Activated CD4-positive, alpha-beta T cell treated with anti-CD3 and anti-CD28 coated beads for 48 hours (primary cell): ENCODE results near the gene FTH1.

Source experiments
- DNase-seq: peaks from one replicate; pipeline ENCODE4 v3.0.0-alpha.2; 2020

The FTH1 gene

GRCh38 chr11:61947486-61948210 lies 19.8 kb downstream of the FTH1 start:
- peak; percentile 79 for DNase-seq

- no peak for DNase-seq
Measured at GRCh38 chr11:61946894-61947293, 20.5 kb downstream of the FTH1 start.

GRCh38 chr11:61945191-61945590 lies 22.2 kb downstream of the FTH1 start:
- DNase-seq = no peak

GRCh38 chr11:61940466-61940865 lies 27.0 kb downstream of the FTH1 start:
- DNase-seq = no peak

DNA sequence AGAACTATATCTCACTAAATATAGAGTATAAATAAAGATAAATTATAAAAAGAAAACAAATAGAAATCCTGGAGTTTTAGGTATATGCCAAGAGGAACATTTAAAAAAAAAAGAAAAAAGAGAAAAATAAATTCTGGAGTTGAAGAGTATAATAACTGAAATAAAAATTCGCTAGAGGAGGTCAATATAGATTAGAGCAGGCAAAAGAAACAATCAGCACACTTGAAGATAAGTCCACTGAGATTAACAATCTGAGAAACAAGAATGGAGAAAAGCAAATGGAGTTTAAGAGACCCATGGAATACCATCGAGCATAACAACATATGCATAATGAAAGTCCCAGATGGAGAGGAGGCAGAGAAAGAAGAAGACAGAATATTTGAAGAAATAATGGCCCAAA lies 31.6 kb downstream of the FTH1 start:
- no peak for DNase-seq

DNA sequence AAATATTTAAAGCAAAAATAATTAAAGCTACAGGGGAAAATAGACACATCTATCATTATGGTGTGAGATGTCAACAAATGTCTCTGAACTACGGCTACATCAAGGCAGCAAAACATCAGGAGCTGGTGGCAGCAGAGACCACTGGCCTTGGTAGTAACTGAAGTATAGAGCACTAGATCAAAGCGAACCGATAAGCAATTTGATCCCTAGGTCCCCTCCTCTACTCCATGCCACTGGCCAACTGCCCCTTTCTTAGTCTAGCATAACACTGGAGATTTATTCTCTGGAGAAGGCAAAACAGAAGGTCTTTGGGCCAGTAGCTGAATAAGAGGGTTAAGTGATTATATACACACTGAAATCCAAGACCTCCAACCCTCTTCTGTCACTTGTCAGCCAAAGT lies 36.5 kb downstream of the FTH1 start:
- DNase-seq = no peak

GRCh38 chr11:61928606-61929005 lies 38.8 kb downstream of the FTH1 start:
- DNase-seq = no peak

GRCh38 chr11:61927501-61927900 lies 39.9 kb downstream of the FTH1 start:
- no peak for DNase-seq

DNA sequence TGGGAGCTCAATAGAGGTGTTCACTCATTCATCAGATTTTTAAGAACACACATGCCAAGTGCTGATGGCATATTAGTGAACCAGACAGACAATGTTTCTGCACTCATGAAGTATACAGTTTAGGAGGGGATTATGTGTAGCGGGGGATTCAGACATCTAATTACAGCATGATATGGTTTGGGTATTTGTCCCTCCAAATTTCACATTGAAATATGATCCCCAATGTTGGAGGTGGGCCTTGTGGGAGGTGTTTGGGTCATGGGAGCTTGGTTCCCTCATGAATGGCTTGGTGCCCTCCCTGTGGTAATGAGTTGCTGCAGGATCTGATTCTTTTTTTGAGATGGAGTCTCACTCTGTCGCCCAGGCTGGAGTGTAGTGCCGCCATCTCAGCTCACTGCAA lies 41.2 kb downstream of the FTH1 start:
- DNase-seq = no peak

GRCh38 chr11:61925736-61926135 lies 41.7 kb downstream of the FTH1 start:
- no peak for DNase-seq

DNA sequence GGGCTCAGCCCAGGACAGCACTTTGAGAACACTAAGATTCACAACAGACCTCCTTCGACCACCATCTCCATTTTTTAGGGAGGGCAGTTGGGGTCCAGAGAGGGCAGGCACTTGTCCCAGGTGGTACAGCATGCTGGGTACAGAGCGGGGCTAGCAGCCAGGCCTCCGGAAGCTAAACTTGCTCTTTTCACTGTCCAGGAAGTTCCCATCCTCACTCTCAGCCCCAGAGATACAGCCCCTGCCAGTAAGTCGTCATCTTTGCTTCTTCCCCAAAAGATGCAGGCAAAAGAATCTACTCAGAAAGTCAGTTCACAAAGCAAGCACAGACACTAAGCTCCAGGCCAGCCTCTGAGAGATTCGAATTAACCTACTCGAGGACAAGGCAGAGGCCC lies 43.4 kb downstream of the FTH1 start:
- no peak for DNase-seq

DNA sequence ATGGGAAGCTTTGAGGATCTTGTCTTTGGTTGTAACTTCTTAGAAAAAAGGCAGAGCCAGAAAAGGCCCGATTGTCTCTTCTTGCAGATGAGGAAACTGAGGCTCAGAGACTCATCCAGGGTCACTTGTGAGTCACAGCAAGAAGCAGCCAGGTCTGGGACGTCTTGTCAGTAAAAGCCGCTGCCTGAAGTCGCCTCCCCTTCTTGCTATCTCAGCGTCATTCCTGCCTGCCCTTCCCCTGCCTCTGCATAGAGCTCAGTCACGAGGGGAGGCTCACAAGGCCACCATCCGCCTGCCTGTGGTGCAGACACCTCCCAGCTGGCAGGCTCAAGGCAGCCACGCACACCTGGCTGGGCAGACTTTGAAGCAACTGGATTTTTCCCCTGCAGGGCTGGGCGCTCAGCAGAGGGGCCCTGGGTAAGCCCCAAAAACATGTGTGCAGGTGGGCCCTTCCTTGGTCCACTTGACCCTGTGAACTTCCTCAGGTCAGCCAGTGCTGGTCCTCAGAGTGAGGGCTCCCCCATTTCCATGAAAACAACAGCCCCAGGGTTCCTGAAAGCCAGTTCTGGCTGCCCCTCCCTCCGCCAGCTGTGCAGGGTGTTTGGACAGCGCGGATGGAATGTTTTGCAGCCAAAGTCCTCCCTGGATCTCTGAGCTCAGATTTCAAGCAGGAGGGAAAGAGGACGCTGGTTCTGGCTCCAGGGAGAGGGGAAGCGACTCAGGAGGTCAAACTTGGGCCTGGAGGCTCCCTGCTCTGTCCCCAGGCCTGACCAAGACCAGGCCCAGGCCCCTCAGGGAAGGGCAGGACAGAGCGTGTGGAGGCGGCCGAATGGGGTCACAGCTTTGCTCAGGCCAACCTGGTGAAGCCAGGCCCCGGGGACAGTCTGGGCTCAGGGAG lies 44.0 kb downstream of the FTH1 start:
- DNase-seq = no peak

- DNase-seq = no peak
Measured at GRCh38 chr11:61922539-61922938, 44.9 kb downstream of the FTH1 start.

DNA sequence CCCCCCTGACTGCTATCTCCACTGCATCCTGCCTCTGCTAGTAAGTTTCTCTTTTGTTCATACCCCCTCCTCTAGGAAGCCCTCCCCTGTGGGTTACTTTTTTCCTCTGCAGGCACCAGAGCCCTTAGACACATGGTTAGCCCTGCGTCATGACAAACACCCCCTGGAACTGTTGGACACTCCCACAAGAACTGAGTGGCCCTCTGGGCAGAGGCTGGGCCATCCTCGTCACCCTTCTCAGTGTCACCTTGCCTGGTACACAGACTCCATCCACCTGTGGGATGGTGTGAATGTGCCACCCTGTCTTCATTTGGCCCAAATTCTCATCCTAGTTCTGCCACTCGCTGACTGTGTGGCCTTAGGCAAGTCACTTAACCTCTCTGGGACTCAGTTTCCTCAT lies 46.0 kb downstream of the FTH1 start:
- DNase-seq = no peak

- no peak for DNase-seq
Measured at GRCh38 chr11:61919705-61920631, 47.5 kb downstream of the FTH1 start.

- DNase-seq = no peak
Measured at GRCh38 chr11:61918938-61919704, 48.3 kb downstream of the FTH1 start.

- DNase-seq = no peak
Measured at GRCh38 chr11:61918251-61918937, 49.0 kb downstream of the FTH1 start.

- DNase-seq = peak; percentile 24
Measured at GRCh38 chr11:61917334-61918109, 49.9 kb downstream of the FTH1 start, which contains the start of gene RAB3IL1. RAB3IL1 (minus strand) TSS chr11:61917566; CDS start chr11:61917367, 199 bp downstream.

- DNase-seq = no peak
Measured at GRCh38 chr11:61916737-61917333, 50.6 kb downstream of the FTH1 start.

DNA sequence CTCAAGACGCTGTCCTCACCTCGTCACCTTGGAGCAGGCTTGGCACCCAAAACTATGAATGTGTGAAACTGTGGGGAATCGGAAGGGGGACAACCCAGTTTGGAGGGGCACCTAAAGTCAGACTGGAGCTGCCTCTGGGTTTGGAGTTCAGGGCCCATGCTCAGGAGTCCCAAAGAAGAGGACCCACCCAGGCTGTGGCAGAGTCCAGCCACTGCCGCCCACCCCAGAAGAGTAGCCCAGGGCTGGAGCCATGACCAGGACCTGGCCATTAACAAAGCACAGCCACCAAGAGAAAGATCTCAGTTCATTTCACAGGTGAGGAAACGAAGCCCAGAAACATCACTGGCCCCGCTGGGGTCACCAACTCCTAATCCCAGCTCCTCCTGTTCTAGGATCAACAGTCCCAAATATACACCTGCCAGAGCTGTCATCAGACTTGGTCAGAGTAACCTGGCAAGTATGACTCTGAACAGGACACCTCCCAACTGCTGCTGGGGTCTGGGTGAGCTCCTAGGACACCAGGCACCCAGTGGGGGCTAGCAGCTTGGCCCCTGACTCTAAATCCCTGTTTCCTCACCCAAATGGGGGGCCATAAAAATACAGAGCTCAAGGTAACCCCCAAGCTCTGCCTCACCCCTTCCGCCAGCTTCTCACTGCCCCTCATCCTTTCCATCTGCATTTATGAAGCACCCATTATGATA lies 52.8 kb downstream of the FTH1 start:
- DNase-seq = no peak
